Liver (tissue), 9 donors: ENCODE data around the gene ERFL. TPM values are rescaled to one million over a fixed set of nuclear protein-coding genes. Genes with fewer than 3 reads are reported as not detected.

Experiments used
- DNase-seq: peaks from one replicate; pipeline ENCODE4 v3.0.0-alpha.2; 2017; ENCODE audit warnings: low spot score
- H3K27ac ChIP-seq, 2 donors: one replicate each; pipeline ENCODE4 v1.7.0; 2013; ENCODE audit warnings: inconsistent platforms in 2 of 2, low read length in 2 of 2, control low read depth in 1 of 2, low read depth in 1 of 2, mild to moderate bottlenecking in 1 of 2
- H3K27me3 ChIP-seq, 4 donors: one replicate each; pipeline versions ENCODE4 v1.6.1 to v1.7.0; 2013; ENCODE audit warnings: low read length in 3 of 4, inconsistent platforms in 1 of 4, mild to moderate bottlenecking in 1 of 4, moderate library complexity in 1 of 4; ENCODE audit not compliant: control insufficient read depth in 4 of 4, insufficient read depth in 4 of 4
- H3K36me3 ChIP-seq, 4 donors: one replicate each; pipeline versions ENCODE4 v1.6.1 to v1.7.0; 2013; ENCODE audit warnings: low read length in 3 of 4, mild to moderate bottlenecking in 3 of 4, low read depth in 1 of 4, moderate library complexity in 1 of 4; ENCODE audit not compliant: control insufficient read depth in 4 of 4, insufficient read depth in 3 of 4
- H3K4me1 ChIP-seq, 4 donors: one replicate each; pipeline versions ENCODE4 v1.6.1 to v1.7.0; 2013; ENCODE audit warnings: low read length in 3 of 4, mild to moderate bottlenecking in 3 of 4, moderate library complexity in 1 of 4; ENCODE audit not compliant: control insufficient read depth in 4 of 4, insufficient read depth in 4 of 4
- H3K4me3 ChIP-seq, 3 donors: one replicate each; pipeline versions ENCODE4 v1.6.1 to v1.7.0; 2013; ENCODE audit warnings: low read length in 3 of 3, control low read depth in 1 of 3, low read depth in 1 of 3, mild to moderate bottlenecking in 1 of 3
- H3K9ac ChIP-seq, 2 donors: one replicate each; pipeline ENCODE4 v1.7.0; 2013; ENCODE audit warnings: low read length in 2 of 2, mild to moderate bottlenecking in 2 of 2, moderate library complexity in 2 of 2, control low read depth in 1 of 2, low read depth in 1 of 2
- H3K9me3 ChIP-seq, 4 donors: one replicate each; pipeline versions ENCODE4 v1.6.1 to v1.7.0; 2013; ENCODE audit warnings: low read length in 3 of 4; ENCODE audit not compliant: control insufficient read depth in 4 of 4
- EGR1 ChIP-seq, 2 donors: IDR thresholded peaks; 2 replicates each; pipeline ENCODE4 v1.6.1; 2016 to 2018; ENCODE audit warnings: antibody characterized with exemption in 2 of 2, low read depth in 2 of 2
- FOXA1 ChIP-seq: IDR thresholded peaks from 2 replicates; pipeline ENCODE4 v1.6.1; 2016; ENCODE audit warnings: antibody characterized with exemption
- FOXA2 ChIP-seq: IDR thresholded peaks from 2 replicates; pipeline ENCODE4 v1.6.1; 2016; ENCODE audit warnings: antibody characterized with exemption
- GABPA ChIP-seq, 2 donors: IDR thresholded peaks in 1 of 2; conservative IDR thresholded peaks in 1 of 2; 2 replicates each; pipeline ENCODE4 v1.6.1; 2016; ENCODE audit warnings: antibody characterized with exemption in 2 of 2, mild to moderate bottlenecking in 1 of 2, moderate library complexity in 1 of 2
- HNF4A ChIP-seq, 2 donors: conservative IDR thresholded peaks; 2 replicates each; pipeline ENCODE4 v1.6.1; 2016; ENCODE audit warnings: antibody characterized with exemption in 2 of 2, mild to moderate bottlenecking in 2 of 2
- HNF4G ChIP-seq: IDR thresholded peaks from 2 replicates; pipeline ENCODE4 v1.6.1; 2016; ENCODE audit warnings: antibody characterized with exemption
- JUND ChIP-seq, 2 donors: IDR thresholded peaks; 2 replicates each; pipeline ENCODE4 v1.6.1; 2016; ENCODE audit warnings: antibody characterized with exemption in 2 of 2
- RAD21 ChIP-seq, 2 donors: IDR thresholded peaks; 2 replicates each; pipeline ENCODE4 v1.6.1; 2016; ENCODE audit warnings: antibody characterized with exemption in 2 of 2, mild to moderate bottlenecking in 2 of 2
- RXRA ChIP-seq, 2 donors: IDR thresholded peaks; 2 replicates each; pipeline ENCODE4 v1.6.1; 2017 to 2018; ENCODE audit warnings: antibody characterized with exemption in 2 of 2, mild to moderate bottlenecking in 1 of 2
- SP1 ChIP-seq: IDR thresholded peaks from 2 replicates; pipeline ENCODE4 v1.6.1; 2018; ENCODE audit warnings: antibody characterized with exemption, mild to moderate bottlenecking
- TAF1 ChIP-seq: conservative IDR thresholded peaks from 2 replicates; pipeline ENCODE4 v1.6.1; 2016; ENCODE audit warnings: antibody characterized with exemption, mild to moderate bottlenecking
- YY1 ChIP-seq: IDR thresholded peaks from 2 replicates; pipeline ENCODE4 v1.6.1; 2016; ENCODE audit warnings: antibody characterized with exemption, mild to moderate bottlenecking
- WGBS: extraction: QIAGEN DNeasy Blood & Tissue Kit; methylation state at CpG from one replicate; pipeline ENCODE4 v1.1.7; 2013; 5-methylcytosine and 5-hydroxymethylcytosine counted together
- polyA plus RNA-seq, 2 donors: library from polyadenylated mRNA; stranded (reverse) in 1 of 2; unstranded in 1 of 2; fragments of 200-250 nt in 1 of 2; fragments of >200 nt in 1 of 2; fragmentation: Nextera tagmentation in 1 of 2; extraction: Ambion mirVana in 1 of 2; gene quantifications; one replicate each; pipeline versions ENCODE4 v1.2.1 to v1.2.3, GENCODE V29; 2013 to 2015
- total RNA-seq, 2 donors: library from RNA; depleted of rRNA; stranded (reverse); fragments of >200 nt; gene quantifications; one replicate each; pipeline ENCODE4 v1.2.3, GENCODE V29; 2014
- TF ChIP-seq, protein P1 (sequence below): IDR thresholded peaks from 2 replicates; pipeline ENCODE4 v1.6.1; 2016; ENCODE audit warnings: antibody characterized with exemption
- TF ChIP-seq, protein P2 (sequence below): IDR thresholded peaks from 2 replicates; pipeline ENCODE4 v1.6.1; 2016; ENCODE audit warnings: antibody characterized with exemption
- TF ChIP-seq, protein P3 (sequence below): fragments of 150-350 bp; IDR thresholded peaks from 2 replicates; pipeline ENCODE4 v1.5.1; 2017; ENCODE audit warnings: improper control_type of control experiment, low read depth, low read length; ENCODE audit not compliant: missing input control
- TF ChIP-seq, protein P4 (sequence below): IDR thresholded peaks from 2 replicates; pipeline ENCODE4 v1.6.1; 2016; ENCODE audit warnings: antibody characterized with exemption
- TF ChIP-seq, protein P5 (sequence below): IDR thresholded peaks from 2 replicates; pipeline ENCODE4 v1.6.1; 2016; ENCODE audit warnings: antibody characterized with exemption, mild to moderate bottlenecking
- donor health status: healthy.
- donor health status: healthy.
- donor health status: healthy.
- donor health status: healthy.
- donor health status: healthy.

The ERFL gene
- total and polyA plus RNA-seq, 4 donors = not detected

DNA sequence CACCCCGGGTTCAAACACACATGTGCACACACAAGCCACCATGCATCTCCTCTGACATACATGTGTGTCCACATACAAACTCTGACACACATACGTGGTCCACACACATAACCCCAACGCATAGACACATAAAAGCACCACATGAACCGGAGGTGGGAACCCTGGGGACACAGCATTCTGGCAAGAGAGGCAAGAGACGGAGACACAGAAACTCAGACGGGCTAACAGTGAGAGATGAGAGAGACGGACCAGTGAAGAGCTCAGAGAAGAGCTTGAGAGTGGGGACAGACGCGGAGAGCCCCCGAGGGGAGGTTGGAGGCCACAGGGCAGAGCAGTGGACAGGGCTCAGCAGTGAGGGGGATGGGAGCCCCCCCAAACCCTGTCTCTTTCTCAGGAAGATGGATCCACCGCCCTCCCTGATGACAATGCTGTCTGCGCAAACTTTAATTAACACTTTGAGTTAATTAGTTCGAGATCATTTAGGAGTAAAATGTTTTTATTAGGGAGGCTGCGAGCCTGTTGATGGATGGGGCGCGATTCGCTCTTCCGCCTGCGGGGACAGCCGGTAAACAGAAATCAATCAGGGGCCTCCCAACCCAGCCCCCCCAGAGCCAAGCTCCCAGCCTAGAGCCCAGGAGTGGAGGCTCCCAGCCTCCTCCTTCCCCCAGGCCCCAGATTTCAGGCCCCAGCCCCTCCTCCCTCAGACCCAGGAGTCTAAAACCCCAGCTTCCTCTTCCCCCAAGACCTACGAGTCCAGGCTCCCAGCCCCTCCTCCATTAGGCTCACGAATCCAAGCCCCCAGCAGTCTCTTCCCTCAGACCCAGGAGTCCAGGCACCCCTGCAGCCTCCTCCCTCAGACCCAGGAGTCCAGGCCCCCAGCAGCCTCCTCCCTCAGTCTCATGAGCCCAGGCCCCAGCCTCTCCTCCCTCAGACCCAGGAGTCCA is 9.5 kb upstream of the ERFL start:
- no peak for DNase-seq
- no peak for TF ChIP-seq HNF4A (conservative IDR thresholded peaks at IDR 0.05)
- TF ChIP-seq, protein P1, sequence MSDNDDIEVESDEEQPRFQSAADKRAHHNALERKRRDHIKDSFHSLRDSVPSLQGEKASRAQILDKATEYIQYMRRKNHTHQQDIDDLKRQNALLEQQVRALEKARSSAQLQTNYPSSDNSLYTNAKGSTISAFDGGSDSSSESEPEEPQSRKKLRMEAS = no peak
- TF ChIP-seq SP1 = no peak
- TF ChIP-seq, protein P2, sequence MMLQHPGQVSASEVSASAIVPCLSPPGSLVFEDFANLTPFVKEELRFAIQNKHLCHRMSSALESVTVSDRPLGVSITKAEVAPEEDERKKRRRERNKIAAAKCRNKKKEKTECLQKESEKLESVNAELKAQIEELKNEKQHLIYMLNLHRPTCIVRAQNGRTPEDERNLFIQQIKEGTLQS = no peak
- TF ChIP-seq GABPA (IDR thresholded peaks at IDR 0.05 in 1 of 2, conservative IDR thresholded peaks at IDR 0.05 in 1 of 2) = no peak
- TF ChIP-seq RAD21 (IDR thresholded peaks at IDR 0.05) = no peak
- peaks cover 0 to 10% (median 3%) of the 10 kb centered on the region in 4 donors for H3K4me1 ChIP-seq
- no peak overlapping the region for H3K9ac ChIP-seq
- H3K27me3 ChIP-seq = peaks cover 0 to 12% (median 3%) of the 10 kb centered on the region in 4 donors
- no peaks in the 10 kb centered on the region for H3K36me3 ChIP-seq
- H3K4me3 ChIP-seq = no peak overlapping the region
- no peak overlapping the region for H3K27ac ChIP-seq
- no peaks in the 10 kb centered on the region for H3K9me3 ChIP-seq
- 55% methylated on average over 22 of the region's 22 CpGs for WGBS

DNA sequence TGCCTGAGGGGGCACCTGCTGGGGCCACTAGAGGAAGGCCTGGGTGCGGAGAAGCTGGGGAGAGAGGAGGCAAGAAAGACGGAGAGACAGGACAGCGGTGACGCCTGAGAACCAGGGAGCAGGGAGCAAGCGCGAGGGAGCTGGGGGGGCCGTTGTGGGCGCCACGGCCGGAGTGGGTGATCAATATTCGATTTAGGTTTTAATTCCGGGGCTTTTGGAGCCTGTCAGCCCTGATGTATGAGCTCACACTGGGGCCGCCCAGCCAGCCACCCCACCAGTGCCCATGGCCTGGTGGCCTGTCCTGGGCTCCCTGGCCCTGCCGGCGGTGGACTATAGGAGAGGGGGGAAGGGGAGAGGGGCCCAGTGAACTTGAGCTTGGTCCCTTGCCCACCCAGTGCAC is 8.7 kb upstream of the ERFL start:
- Histone ChIP-seq H3K9me3 (no peaks in the 10 kb centered on the region), H3K4me3 (no peak overlapping the region), H3K36me3 (no peaks in the 10 kb centered on the region), H3K4me1 (peaks cover 0 to 10% (median 3%) of the 10 kb centered on the region in 4 donors), H3K9ac (no peak overlapping the region), H3K27ac (no peak overlapping the region), H3K27me3 (peaks cover 0 to 12% (median 6%) of the 10 kb centered on the region in 4 donors)
- no peak for DNase-seq
- WGBS = 64% methylated on average over 15 of the region's 15 CpGs
- TF ChIP-seq, protein P3, sequence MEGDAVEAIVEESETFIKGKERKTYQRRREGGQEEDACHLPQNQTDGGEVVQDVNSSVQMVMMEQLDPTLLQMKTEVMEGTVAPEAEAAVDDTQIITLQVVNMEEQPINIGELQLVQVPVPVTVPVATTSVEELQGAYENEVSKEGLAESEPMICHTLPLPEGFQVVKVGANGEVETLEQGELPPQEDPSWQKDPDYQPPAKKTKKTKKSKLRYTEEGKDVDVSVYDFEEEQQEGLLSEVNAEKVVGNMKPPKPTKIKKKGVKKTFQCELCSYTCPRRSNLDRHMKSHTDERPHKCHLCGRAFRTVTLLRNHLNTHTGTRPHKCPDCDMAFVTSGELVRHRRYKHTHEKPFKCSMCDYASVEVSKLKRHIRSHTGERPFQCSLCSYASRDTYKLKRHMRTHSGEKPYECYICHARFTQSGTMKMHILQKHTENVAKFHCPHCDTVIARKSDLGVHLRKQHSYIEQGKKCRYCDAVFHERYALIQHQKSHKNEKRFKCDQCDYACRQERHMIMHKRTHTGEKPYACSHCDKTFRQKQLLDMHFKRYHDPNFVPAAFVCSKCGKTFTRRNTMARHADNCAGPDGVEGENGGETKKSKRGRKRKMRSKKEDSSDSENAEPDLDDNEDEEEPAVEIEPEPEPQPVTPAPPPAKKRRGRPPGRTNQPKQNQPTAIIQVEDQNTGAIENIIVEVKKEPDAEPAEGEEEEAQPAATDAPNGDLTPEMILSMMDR = no peak
- TF ChIP-seq RXRA (IDR thresholded peaks at IDR 0.05) (no peak), RAD21 (IDR thresholded peaks at IDR 0.05) (no peak), YY1 (no peak), HNF4G (no peak), FOXA2 (no peak), HNF4A (conservative IDR thresholded peaks at IDR 0.05) (no peak), TAF1 (no peak), EGR1 (IDR thresholded peaks at IDR 0.05; ENCODE audit: low read depth in 2 of 2) (no peak), SP1 (no peak), JUND (IDR thresholded peaks at IDR 0.05) (no peak), FOXA1 (no peak)
- TF ChIP-seq, protein P4, sequence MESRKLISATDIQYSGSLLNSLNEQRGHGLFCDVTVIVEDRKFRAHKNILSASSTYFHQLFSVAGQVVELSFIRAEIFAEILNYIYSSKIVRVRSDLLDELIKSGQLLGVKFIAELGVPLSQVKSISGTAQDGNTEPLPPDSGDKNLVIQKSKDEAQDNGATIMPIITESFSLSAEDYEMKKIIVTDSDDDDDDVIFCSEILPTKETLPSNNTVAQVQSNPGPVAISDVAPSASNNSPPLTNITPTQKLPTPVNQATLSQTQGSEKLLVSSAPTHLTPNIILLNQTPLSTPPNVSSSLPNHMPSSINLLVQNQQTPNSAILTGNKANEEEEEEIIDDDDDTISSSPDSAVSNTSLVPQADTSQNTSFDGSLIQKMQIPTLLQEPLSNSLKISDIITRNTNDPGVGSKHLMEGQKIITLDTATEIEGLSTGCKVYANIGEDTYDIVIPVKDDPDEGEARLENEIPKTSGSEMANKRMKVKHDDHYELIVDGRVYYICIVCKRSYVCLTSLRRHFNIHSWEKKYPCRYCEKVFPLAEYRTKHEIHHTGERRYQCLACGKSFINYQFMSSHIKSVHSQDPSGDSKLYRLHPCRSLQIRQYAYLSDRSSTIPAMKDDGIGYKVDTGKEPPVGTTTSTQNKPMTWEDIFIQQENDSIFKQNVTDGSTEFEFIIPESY = no peak
- TF ChIP-seq, protein P5, sequence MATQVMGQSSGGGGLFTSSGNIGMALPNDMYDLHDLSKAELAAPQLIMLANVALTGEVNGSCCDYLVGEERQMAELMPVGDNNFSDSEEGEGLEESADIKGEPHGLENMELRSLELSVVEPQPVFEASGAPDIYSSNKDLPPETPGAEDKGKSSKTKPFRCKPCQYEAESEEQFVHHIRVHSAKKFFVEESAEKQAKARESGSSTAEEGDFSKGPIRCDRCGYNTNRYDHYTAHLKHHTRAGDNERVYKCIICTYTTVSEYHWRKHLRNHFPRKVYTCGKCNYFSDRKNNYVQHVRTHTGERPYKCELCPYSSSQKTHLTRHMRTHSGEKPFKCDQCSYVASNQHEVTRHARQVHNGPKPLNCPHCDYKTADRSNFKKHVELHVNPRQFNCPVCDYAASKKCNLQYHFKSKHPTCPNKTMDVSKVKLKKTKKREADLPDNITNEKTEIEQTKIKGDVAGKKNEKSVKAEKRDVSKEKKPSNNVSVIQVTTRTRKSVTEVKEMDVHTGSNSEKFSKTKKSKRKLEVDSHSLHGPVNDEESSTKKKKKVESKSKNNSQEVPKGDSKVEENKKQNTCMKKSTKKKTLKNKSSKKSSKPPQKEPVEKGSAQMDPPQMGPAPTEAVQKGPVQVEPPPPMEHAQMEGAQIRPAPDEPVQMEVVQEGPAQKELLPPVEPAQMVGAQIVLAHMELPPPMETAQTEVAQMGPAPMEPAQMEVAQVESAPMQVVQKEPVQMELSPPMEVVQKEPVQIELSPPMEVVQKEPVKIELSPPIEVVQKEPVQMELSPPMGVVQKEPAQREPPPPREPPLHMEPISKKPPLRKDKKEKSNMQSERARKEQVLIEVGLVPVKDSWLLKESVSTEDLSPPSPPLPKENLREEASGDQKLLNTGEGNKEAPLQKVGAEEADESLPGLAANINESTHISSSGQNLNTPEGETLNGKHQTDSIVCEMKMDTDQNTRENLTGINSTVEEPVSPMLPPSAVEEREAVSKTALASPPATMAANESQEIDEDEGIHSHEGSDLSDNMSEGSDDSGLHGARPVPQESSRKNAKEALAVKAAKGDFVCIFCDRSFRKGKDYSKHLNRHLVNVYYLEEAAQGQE = no peak
- TF ChIP-seq, protein P2 = no peak
- TF ChIP-seq, protein P1 = no peak
